H7 (cell line): Measurements from ENCODE around the gene NFIB. TPM values are rescaled to one million over a fixed set of nuclear protein-coding genes. Genes with fewer than 3 reads are reported as not detected.
A peak's percentile ranks its signal among the peaks of the same experiment; 100 is the strongest.

Experiments used
- DNase-seq: peaks from one replicate; pipeline ENCODE4 v3.0.0; 2012
- H3K27me3 ChIP-seq: 2 replicates; pipeline ENCODE4 v1.6.0; 2011; ENCODE audit warnings: mild to moderate bottlenecking, low read length; ENCODE audit not compliant: control insufficient read depth, insufficient read depth
- H3K36me3 ChIP-seq: replicated peaks from 2 replicates; pipeline ENCODE4 v1.5.1; 2011; ENCODE audit warnings: low read length; ENCODE audit not compliant: control insufficient read depth, insufficient read depth
- H3K4me3 ChIP-seq: 2 replicates; pipeline ENCODE4 v1.5.1; 2011; ENCODE audit warnings: low read depth, mild to moderate bottlenecking, control low read depth, low read length, moderate library complexity; ENCODE audit not compliant: insufficient read depth
- total RNA-seq: library from RNA; depleted of rRNA; stranded (reverse); fragments of >200 nt; shearing (Covaris generic); gene quantifications from 2 replicates; pipeline ENCODE4 v1.2.3, GENCODE V29; 2014

NFIB gene
- total RNA-seq, 1 experiment from 2014 or later: 5.0 TPM

GRCh38 chr9:14348373-14349145, 34.6 kb upstream of the NFIB start:
- H3K27me3 ChIP-seq: peaks cover 89% of the 10 kb centered on the region
- peak; percentile 72 for DNase-seq
- no peaks in the 10 kb centered on the region for H3K36me3 ChIP-seq
- H3K4me3 ChIP-seq: peak overlapping the region; percentile 68

GRCh38 chr9:14348123-14348372, 34.1 kb upstream of the NFIB start:
- H3K4me3 ChIP-seq: peak overlapping the region; percentile 68
- peaks cover 94% of the 10 kb centered on the region for H3K27me3 ChIP-seq
- no peak for DNase-seq
- H3K36me3 ChIP-seq: no peaks in the 10 kb centered on the region

- Histone ChIP-seq H3K36me3 (no peaks in the 10 kb centered on the region), H3K4me3 (peak overlapping the region; percentile 68), H3K27me3 (peaks cover 96% of the 10 kb centered on the region)
- DNase-seq: peak; percentile 77
Measured at GRCh38 chr9:14347406-14348122, 33.6 kb upstream of the NFIB start.

DNA sequence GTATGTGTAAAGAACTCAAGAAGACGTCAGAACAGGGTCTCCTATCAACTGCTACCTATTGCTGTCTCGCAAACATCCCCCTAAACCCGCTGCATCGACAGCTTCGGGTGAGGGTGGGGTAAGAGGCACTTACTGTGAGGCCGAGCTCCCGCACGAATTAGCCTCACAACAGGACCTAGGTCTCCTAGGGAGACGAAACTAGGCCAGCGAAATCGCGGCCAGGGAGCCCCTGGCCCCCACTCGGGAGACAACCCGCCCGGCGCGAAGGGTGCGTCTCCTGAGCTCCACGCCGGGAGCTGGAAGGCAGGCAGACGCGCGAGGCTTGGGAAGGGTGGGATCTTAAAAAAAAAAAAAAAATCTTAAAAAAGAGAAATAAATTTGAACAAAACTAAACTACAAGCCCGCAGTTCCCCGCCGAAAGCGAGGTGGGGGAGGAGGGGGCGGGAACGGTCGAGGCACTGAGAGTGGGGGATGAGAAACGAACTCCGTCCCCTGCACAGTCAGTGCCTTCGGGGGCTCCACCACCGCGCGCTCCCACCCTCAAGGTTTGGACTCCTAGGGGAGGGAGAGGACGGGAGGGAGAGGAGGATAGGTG, 33.0 kb upstream of the NFIB start:
- Histone ChIP-seq H3K36me3 (no peaks in the 10 kb centered on the region), H3K4me3 (peak overlapping the region; percentile 68), H3K27me3 (peaks cover 97% of the 10 kb centered on the region)
- DNase-seq: peak; percentile 78

DNA sequence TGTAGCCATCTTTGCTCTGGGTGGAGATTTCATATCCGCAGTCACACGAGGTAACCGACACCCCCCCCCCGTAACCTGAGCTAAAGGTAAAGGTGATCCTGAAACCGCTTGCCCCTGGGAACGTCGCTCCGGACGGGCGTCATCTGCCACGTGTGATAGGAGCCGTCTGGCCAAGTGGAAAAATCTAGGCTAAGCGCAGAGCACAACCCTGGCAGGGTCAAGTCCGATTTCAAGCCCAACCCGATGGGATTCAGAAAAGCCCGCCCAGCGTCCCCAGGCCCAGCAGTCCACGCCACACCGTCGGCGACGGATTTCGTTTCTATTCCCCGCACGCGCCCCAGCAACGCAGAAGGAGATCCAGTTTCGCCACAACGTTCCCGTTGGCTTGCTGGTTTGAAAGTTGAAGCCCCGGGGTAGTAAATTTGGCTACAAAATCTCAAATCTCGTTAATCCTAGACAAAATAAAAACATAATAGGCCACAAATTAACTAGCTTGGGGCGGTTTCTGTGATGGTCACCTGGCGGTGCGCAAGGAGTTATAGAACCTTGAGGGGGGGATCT, 32.4 kb upstream of the NFIB start:
- Histone ChIP-seq H3K27me3 (peaks cover 97% of the 10 kb centered on the region), H3K4me3 (peak overlapping the region; percentile 68), H3K36me3 (no peaks in the 10 kb centered on the region)
- peak; percentile 68 for DNase-seq

GRCh38 chr9:14345354-14346230, 31.7 kb upstream of the NFIB start:
- peak; percentile 53 for DNase-seq
- H3K4me3 ChIP-seq: peak overlapping the region; percentile 68
- peaks cover 97% of the 10 kb centered on the region for H3K27me3 ChIP-seq

GRCh38 chr9:14344941-14345353, 31.0 kb upstream of the NFIB start:
- peak overlapping the region; percentile 68 for H3K4me3 ChIP-seq
- H3K36me3 ChIP-seq: no peaks in the 10 kb centered on the region
- DNase-seq: peak; percentile 53
- H3K27me3 ChIP-seq: peaks cover 97% of the 10 kb centered on the region

More at GRCh38 chr9:14345354-14346230, 31.7 kb upstream of the NFIB start:
- no peaks in the 10 kb centered on the region for H3K36me3 ChIP-seq

DNA sequence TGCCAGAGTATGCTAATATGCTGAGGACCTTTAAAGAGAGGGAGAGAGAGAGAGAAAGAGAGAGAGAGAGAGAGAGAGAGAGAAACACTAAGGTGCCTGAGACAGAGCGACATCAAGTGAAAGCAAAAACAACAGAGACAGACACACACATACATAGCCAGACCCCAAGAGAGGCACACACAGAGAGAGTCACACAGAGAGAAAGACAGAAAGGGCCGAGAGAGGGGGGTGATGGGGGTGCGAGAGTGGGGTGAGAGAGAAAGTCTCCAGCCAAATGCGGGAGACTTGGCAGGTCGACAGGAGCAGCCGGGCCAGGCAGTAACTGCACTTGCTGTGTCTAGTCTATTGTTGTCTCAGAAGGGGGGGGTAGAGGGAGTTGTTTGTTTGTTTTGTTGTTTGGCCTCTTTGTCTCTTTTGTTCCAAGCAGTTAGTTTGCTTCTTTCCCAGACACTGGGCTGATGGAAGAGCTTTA, 30.1 kb upstream of the NFIB start:
- Histone ChIP-seq H3K4me3 (peak overlapping the region; percentile 0; the same call in 1 of the 2 replicates), H3K27me3 (peaks cover 96% of the 10 kb centered on the region), H3K36me3 (no peaks in the 10 kb centered on the region)
- peak; percentile 49 for DNase-seq

- H3K27me3 ChIP-seq: peaks cover 95% of the 10 kb centered on the region
- H3K4me3 ChIP-seq: no peak overlapping the region; the same call in 1 of the 2 replicates
- no peaks in the 10 kb centered on the region for H3K36me3 ChIP-seq
- DNase-seq: no peak
Measured at GRCh38 chr9:14343261-14344031, 29.5 kb upstream of the NFIB start.

GRCh38 chr9:14342736-14343135, 28.8 kb upstream of the NFIB start:
- H3K4me3 ChIP-seq: no peak overlapping the region
- DNase-seq: no peak
- H3K36me3 ChIP-seq: no peaks in the 10 kb centered on the region
- H3K27me3 ChIP-seq: peaks cover 90% of the 10 kb centered on the region

DNA sequence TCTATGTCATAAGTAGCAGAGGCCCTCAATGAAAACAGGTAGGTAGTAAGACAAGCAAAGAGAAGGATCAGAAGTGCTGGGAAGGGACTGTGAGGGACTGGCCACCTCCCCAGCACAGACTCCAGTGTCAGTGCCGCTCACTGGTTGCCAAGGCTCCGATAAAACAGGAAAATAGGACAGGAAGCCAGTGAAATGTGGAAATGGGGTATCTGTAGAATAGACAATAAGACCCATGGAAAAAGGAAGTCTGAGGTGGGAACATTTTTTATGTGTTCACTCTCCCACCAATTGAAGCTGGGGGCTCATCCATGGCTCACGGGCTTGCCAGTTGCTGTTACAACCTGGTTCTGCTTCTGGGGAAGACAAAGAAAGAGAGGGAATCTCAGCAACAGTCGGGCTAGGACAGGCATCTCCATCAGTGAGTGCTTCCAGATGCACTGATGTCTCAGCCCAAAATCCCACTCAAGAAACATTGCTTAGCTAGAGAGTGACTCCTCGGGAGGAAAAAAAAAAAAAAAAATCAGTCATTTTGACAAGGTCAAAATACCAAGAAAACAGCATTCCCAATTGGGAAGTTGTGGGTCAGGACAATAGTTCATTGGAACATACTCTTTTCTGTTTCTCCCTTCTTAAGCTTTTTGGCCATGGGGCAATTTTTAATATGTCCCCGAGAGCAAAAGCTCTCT, 27.6 kb upstream of the NFIB start:
- peaks cover 79% of the 10 kb centered on the region for H3K27me3 ChIP-seq
- DNase-seq: no peak
- no peak overlapping the region for H3K4me3 ChIP-seq
- no peaks in the 10 kb centered on the region for H3K36me3 ChIP-seq

DNA sequence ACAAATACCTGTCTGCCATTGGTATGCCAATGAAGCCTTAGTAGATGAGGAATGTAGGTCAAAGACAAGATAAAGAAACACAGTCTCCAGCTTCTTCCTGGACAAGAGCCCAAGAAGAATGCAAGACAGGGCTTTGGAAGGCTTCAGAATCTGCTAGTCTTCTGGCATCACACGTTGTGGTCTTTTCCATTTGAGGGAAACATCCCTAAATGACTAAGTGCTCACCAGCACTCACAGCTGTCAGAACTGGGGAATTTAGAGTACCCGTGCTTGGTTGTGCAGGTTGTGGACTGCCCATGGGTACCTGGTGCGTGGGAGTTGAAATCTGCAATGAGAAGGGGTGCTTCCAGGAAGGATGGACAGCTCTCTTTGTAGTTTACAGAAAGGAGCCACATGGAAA, 27.1 kb upstream of the NFIB start:
- H3K4me3 ChIP-seq: no peak overlapping the region
- H3K27me3 ChIP-seq: peaks cover 73% of the 10 kb centered on the region
- DNase-seq: no peak
- no peaks in the 10 kb centered on the region for H3K36me3 ChIP-seq
